Measurements from ENCODE around the gene HDAC9.
"Not testable (repeated sequence)": the region's sequence is repeated elsewhere in the genome, so short reads cannot be mapped to it uniquely, and the experiment has no call there.

HDAC9 gene

GRCh38 chr7:19011212-19011611 is 515.7 kb downstream of the HDAC9 start:
- no peak for DNase-seq (ENCODE audit: low read depth)
- no peak overlapping the region for H3K4me3 ChIP-seq (ENCODE audit: low read depth, low read length)

GRCh38 chr7:19015098-19015497 is 519.5 kb downstream of the HDAC9 start:
- no peak for DNase-seq (ENCODE audit: low read depth)
- no peak overlapping the region for H3K4me3 ChIP-seq (ENCODE audit: low read depth, low read length)

DNA sequence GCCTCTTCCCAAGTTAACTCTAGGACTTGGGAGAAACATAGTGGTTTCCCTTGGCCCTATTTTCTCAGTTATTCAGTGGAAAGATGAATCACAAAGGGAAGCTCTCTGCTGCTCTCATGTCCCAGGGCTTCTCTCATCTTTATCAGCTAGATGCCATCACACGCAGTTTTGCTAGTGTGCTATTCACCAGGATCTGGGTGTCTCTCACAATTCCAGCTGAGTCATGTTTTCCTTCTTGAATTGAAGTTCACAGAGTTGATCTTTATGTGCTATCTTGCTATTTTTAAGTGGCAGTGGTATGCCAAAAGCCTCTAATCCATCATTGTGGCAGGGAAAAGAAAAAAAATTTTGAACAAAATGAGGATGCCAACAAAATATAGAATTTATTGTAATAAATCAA is 520.6 kb downstream of the HDAC9 start:
- no peak overlapping the region for H3K4me3 ChIP-seq (ENCODE audit: low read depth, low read length)
- DNase-seq (ENCODE audit: low read depth) = no peak

- DNase-seq (ENCODE audit: low read depth) = no peak
- no peak overlapping the region for H3K4me3 ChIP-seq (ENCODE audit: low read depth, low read length)
These were observed 521.8 kb downstream of the HDAC9 start for GRCh38 chr7:19017374-19017773.

DNA sequence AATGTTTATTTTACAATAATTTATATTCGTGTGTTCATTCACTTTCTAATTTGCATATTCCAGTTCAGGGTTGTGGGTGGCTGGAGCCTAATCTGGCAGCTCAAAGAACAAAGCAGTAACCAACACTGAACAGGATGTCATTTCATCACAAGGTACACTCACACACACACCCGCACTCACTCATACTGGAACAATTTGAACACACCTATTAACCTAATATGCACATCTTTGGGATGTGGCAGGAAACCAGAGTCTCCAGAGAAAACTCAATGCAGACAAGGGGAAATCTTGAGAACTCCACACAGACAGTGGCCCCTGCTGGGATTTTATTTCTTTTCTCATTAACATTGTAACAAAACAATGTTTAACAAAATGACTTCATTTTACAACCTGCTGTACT is 524.5 kb downstream of the HDAC9 start:
- DNase-seq (ENCODE audit: low read depth) = no peak
- no peak overlapping the region for H3K4me3 ChIP-seq (ENCODE audit: low read depth, low read length)

GRCh38 chr7:19020711-19021110 is 525.2 kb downstream of the HDAC9 start:
- no peak overlapping the region for H3K4me3 ChIP-seq (ENCODE audit: low read depth, low read length)
- DNase-seq (ENCODE audit: low read depth) = no peak

DNA sequence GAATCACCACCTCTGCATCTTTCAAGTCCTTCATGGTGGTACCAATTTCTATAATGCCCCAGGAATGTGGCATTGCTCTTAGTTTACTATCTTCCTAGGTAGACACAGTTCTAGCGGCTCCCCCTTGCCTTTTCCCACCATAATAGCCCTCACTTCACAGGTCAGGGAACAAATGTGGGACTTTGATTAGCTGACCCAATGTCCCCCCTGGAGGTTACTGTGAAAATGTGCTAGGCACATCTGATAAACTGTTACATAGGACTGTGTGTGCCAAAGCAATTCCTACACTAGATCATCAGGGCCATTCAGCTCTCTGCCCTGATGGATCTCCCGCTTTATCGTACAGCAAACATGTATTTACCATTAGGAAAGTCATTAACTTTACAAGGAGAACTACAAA is 527.9 kb downstream of the HDAC9 start:
- no peak for DNase-seq (ENCODE audit: low read depth)
- H3K4me3 ChIP-seq (ENCODE audit: low read depth, low read length) = no peak overlapping the region

DNA sequence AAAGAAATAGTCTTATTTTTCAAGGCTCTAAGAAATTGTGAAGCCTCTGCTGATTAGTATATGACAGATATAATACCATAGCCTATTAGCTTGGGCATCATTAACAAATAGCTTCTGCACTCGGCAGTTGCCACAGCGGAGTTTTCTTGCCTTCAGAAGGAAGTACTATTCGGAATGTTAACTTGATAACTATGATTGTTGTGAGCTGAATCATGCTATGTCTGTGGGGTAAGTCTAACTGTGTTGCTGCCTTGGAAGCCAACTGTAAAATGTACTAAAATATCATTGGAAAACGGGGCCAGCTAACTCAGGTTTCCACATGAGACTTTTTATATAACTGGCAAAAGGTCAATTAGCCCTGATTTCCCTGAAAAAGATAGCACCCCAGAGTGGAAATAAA is 528.7 kb downstream of the HDAC9 start:
- no peak overlapping the region for H3K4me3 ChIP-seq (ENCODE audit: low read depth, low read length)
- peak; percentile 54 for DNase-seq (ENCODE audit: low read depth)

DNA sequence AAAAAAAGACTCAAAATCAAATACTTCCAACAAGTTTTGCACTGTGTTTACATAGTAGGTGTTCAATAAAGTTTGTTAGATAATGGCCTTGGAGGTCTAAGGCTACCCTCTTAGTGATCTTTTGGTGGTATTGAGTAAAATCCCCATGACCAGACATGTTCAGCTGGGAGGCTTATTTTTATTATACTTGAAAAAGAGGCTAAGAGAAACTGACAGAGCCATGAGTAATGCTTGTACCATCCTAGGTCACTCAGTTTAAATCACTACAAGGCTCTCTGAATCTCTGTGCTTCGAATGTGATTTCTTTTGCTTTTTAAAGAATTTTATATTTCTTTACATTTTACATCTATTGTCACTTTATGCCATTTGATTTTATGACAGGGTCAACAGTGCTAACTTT is 531.3 kb downstream of the HDAC9 start:
- DNase-seq (ENCODE audit: low read depth) = peak; percentile 12
- H3K4me3 ChIP-seq (ENCODE audit: low read depth, low read length) = no peak overlapping the region

DNA sequence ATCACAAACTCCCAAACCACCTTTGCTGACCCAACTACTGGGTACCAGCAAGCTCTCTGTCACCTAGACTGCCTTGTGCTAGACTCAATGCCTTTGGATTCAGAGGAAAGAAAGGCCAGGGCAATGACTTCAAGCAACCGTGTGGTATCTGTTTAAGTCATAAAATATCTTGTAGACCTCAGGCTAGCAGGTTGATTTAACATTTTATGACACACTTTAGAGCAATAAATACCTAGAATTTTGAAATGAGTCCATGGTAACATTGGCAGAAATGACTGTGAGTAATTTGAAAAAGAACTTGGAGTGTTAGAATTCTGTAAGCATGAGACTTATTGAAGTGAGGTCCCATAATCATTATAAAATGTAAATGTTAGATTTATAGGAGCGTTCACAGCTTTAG is 534.7 kb downstream of the HDAC9 start:
- no peak for DNase-seq (ENCODE audit: low read depth)
- no peak overlapping the region for H3K4me3 ChIP-seq (ENCODE audit: low read depth, low read length)

DNA sequence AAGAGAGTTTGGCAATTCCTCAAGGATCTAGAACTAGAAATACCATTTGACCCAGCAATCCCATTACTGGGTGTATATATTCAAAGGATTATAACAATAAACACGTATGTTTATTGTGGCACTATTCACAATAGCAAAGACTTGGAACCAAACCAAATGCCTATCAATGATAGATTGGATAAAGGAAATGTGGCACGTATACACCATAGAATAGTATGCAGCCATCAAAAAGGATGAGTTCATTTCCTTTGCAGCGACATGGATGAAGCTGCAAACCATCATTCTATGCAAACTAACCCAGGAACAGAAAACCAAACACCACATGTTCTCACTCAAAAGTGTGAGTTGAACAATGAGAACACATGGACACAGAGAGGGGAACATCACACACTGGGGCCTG is 537.4 kb downstream of the HDAC9 start:
- not testable (repeated sequence) for DNase-seq (ENCODE audit: low read depth); H3K4me3 ChIP-seq (ENCODE audit: low read depth, low read length)

DNA sequence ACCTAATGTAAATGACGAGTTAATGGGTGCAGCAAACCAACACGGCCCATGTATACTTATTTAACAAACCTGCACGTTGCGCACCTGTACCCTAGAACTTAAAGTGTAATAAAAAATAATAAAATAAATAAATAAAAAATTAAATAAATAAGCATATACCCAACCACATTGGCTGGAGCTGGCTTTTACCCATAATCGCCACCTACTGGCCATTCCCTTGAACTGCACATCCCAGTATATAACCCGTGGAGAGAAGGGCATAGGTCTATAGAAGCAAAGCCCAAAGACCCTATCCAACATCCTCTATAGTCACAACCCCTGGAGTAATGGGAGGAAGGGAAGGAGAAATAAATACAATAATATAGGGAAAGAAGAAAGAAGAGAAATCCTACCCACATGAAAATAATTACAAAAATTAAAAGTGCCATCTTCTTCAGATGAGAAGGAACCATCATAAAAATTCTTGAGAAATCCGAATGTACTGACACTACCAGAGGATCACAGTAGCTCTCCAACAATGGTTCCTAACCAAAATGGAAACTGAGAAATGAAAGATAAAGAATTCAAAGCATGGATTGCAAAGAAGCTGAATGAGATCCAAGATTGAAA is 556.3 kb downstream of the HDAC9 start:
- H3K4me3 ChIP-seq (ENCODE audit: low read depth, low read length) = no peak overlapping the region
- no peak for DNase-seq (ENCODE audit: low read depth)

All from skeletal muscle cell (primary cell).